SK-N-SH treated with all-trans-retinoic acid at 6 μM for 48 hours (cell line): ENCODE results near the gene XIRP2.

Source experiments
- ATAC-seq: fragments of 200-7000 bp; cut with Tn5 transposase; 3 replicates; pipeline ENCODE4 v1.9.1; 2020; ENCODE audit warnings: mild to moderate bottlenecking, moderate library complexity
- ARNTL ChIP-seq: fragments of 450-650 bp; formaldehyde crosslinking; IDR thresholded peaks from 2 replicates; pipeline ENCODE4 v1.5.0; 2020; ENCODE audit warnings: low read depth, mild to moderate bottlenecking, moderate library complexity, borderline replicate concordance
- CREB5 ChIP-seq: fragments of 250-450 bp; sonication (Bioruptor Pico); IDR thresholded peaks from 2 replicates; pipeline ENCODE4 v1.5.1; 2020; ENCODE audit warnings: low read depth, mild to moderate bottlenecking, moderate library complexity
- CSDC2 ChIP-seq: fragments of 250-450 bp; sonication (Bioruptor Pico); IDR thresholded peaks from 2 replicates; pipeline ENCODE4 v1.5.0; 2020; ENCODE audit warnings: mild to moderate bottlenecking, moderate library complexity
- CSRNP3 ChIP-seq: fragments of 250-450 bp; sonication (Bioruptor Pico); IDR thresholded peaks from 2 replicates; pipeline ENCODE4 v1.5.1; 2021; ENCODE audit warnings: mild to moderate bottlenecking, moderate library complexity
- ESRRG ChIP-seq: fragments of 250-450 bp; sonication (Bioruptor Pico); IDR thresholded peaks from 2 replicates; pipeline ENCODE4 v1.6.1; 2021; ENCODE audit warnings: mild to moderate bottlenecking
- GLIS3 ChIP-seq: fragments of 250-450 bp; sonication (Bioruptor Pico); IDR thresholded peaks from 2 replicates; pipeline ENCODE4 v1.5.0; 2020; ENCODE audit warnings: mild to moderate bottlenecking, moderate library complexity
- ISL1 ChIP-seq: fragments of 250-450 bp; sonication (Bioruptor Pico); IDR thresholded peaks from 2 replicates; pipeline ENCODE4 v2.1.2; 2022; ENCODE audit warnings: mild to moderate bottlenecking, moderate library complexity
- PATZ1 ChIP-seq: fragments of 250-450 bp; sonication (Bioruptor Pico); IDR thresholded peaks from 2 replicates; pipeline ENCODE4 v1.8.0; 2020; ENCODE audit warnings: mild to moderate bottlenecking, moderate library complexity, borderline replicate concordance
- POU6F1 ChIP-seq: fragments of 250-450 bp; sonication (Bioruptor Pico); IDR thresholded peaks from 2 replicates; pipeline ENCODE4 v1.8.0; 2021; ENCODE audit warnings: low read depth, mild to moderate bottlenecking, moderate library complexity, borderline replicate concordance
- TCF4 ChIP-seq: fragments of 250-450 bp; sonication (Bioruptor Pico); IDR thresholded peaks from 2 replicates; pipeline ENCODE4 v1.8.0; 2021; ENCODE audit warnings: mild to moderate bottlenecking, moderate library complexity, borderline replicate concordance
- TOX ChIP-seq: fragments of 250-450 bp; sonication (Bioruptor Pico); IDR thresholded peaks from 2 replicates; pipeline ENCODE4 v1.8.0; 2021; ENCODE audit warnings: mild to moderate bottlenecking, moderate library complexity, borderline replicate concordance
- TSHZ2 ChIP-seq: fragments of 250-450 bp; sonication (Bioruptor Pico); IDR thresholded peaks from 2 replicates; pipeline ENCODE4 v1.5.0; 2020; ENCODE audit warnings: mild to moderate bottlenecking, moderate library complexity
- ZC3H10 ChIP-seq: fragments of 250-450 bp; sonication (Bioruptor Pico); IDR thresholded peaks from 2 replicates; pipeline ENCODE4 v1.5.1; 2021; ENCODE audit warnings: mild to moderate bottlenecking, moderate library complexity
- ZFP3 ChIP-seq: fragments of 250-450 bp; sonication (Bioruptor Pico); IDR thresholded peaks from 2 replicates; pipeline ENCODE4 v1.5.0; 2020; ENCODE audit warnings: mild to moderate bottlenecking, moderate library complexity
- ZFP30 ChIP-seq: fragments of 450-650 bp; formaldehyde crosslinking; IDR thresholded peaks from 2 replicates; pipeline ENCODE4 v1.5.0; 2022; ENCODE audit warnings: mild to moderate bottlenecking, moderate library complexity
- ZNF565 ChIP-seq: fragments of 450-650 bp; formaldehyde crosslinking; conservative IDR thresholded peaks from 2 replicates; pipeline ENCODE4 v1.5.0; 2020; ENCODE audit warnings: low read depth, mild to moderate bottlenecking, moderate library complexity
- ZNF70 ChIP-seq: fragments of 450-650 bp; formaldehyde crosslinking; IDR thresholded peaks from 2 replicates; pipeline ENCODE4 v1.5.0; 2020; ENCODE audit warnings: mild to moderate bottlenecking, moderate library complexity
- ZNF8 ChIP-seq: fragments of 450-650 bp; formaldehyde crosslinking; IDR thresholded peaks from 2 replicates; pipeline ENCODE4 v1.5.0; 2020; ENCODE audit warnings: mild to moderate bottlenecking, moderate library complexity

The XIRP2 gene

GRCh38 chr2:167132066-167132465, 243.8 kb downstream of the XIRP2 start:
- ATAC-seq: no peak
- TF ChIP-seq ZC3H10 (CRISPR knock-in tag): no peak
- no peak for TF ChIP-seq ZNF70 (CRISPR knock-in tag)
- no peak for TF ChIP-seq CSDC2 (CRISPR knock-in tag)
- no peak for TF ChIP-seq ZFP3
- no peak for TF ChIP-seq GLIS3
- TF ChIP-seq ZNF565 (CRISPR knock-in tag): no peak
- TF ChIP-seq CSRNP3 (CRISPR knock-in tag): no peak
- no peak for TF ChIP-seq PATZ1 (CRISPR knock-in tag)
- TF ChIP-seq ZNF8: no peak
- TF ChIP-seq TOX: no peak
- no peak for TF ChIP-seq ARNTL
- TF ChIP-seq, all 23 proteins: peak for 0

- TF ChIP-seq ZFP30 (CRISPR knock-in tag) (no peak), PATZ1 (CRISPR knock-in tag) (no peak)
- ATAC-seq: no peak
Measured at GRCh38 chr2:167132906-167133555, 244.8 kb downstream of the XIRP2 start.

GRCh38 chr2:167133614-167134013, 245.3 kb downstream of the XIRP2 start:
- TF ChIP-seq ZNF70 (CRISPR knock-in tag): no peak
- TF ChIP-seq ZNF8: no peak
- TF ChIP-seq, all 23 proteins: peak for 0
- no peak for ATAC-seq

GRCh38 chr2:167134381-167135072, 246.2 kb downstream of the XIRP2 start:
- TF ChIP-seq ZNF565 (CRISPR knock-in tag) (no peak), TOX (peak; percentile 52; the same call in 1 of the 2 replicates), CSRNP3 (CRISPR knock-in tag) (no peak), PATZ1 (CRISPR knock-in tag) (no peak), ISL1 (peak; percentile 87)
- ATAC-seq: peak; percentile 96

- ATAC-seq: no peak
- TF ChIP-seq TCF4 (CRISPR knock-in tag) (no peak), POU6F1 (CRISPR knock-in tag) (no peak), TSHZ2 (CRISPR knock-in tag) (no peak), ESRRG (CRISPR knock-in tag) (no peak), TOX (no peak), ZNF8 (no peak), CSDC2 (CRISPR knock-in tag) (no peak), GLIS3 (no peak), CREB5 (CRISPR knock-in tag) (no peak)
Measured at GRCh38 chr2:167135706-167136105, 247.4 kb downstream of the XIRP2 start.
